Subcutaneous abdominal adipose tissue (tissue), 5 donors: ENCODE results near the gene KRTAP3-3.

Source experiments
- H3K27ac ChIP-seq: one replicate; pipeline ENCODE4 v1.7.0; 2013; ENCODE audit warnings: low read depth, mild to moderate bottlenecking, inconsistent platforms, low read length, moderate library complexity
- H3K27me3 ChIP-seq, 5 donors: one replicate each; pipeline ENCODE4 v1.7.0; 2013; ENCODE audit warnings: low read length in 5 of 5, inconsistent platforms in 1 of 5; ENCODE audit not compliant: control insufficient read depth in 5 of 5, insufficient read depth in 4 of 5
- H3K36me3 ChIP-seq, 5 donors: one replicate each; pipeline ENCODE4 v1.7.0; 2013; ENCODE audit warnings: low read length in 5 of 5; ENCODE audit not compliant: control insufficient read depth in 5 of 5, insufficient read depth in 5 of 5
- H3K4me1 ChIP-seq, 5 donors: one replicate each; pipeline ENCODE4 v1.7.0; 2013; ENCODE audit warnings: low read length in 5 of 5, mild to moderate bottlenecking in 3 of 5, moderate library complexity in 1 of 5; ENCODE audit not compliant: control insufficient read depth in 5 of 5, insufficient read depth in 5 of 5
- H3K4me3 ChIP-seq, 5 donors: one replicate each; pipeline ENCODE4 v1.7.0; 2013; ENCODE audit warnings: low read length in 5 of 5, low read depth in 1 of 5
- H3K9ac ChIP-seq, 5 donors: one replicate each; pipeline ENCODE4 v1.7.0; 2013; ENCODE audit warnings: low read length in 5 of 5, mild to moderate bottlenecking in 4 of 5, moderate library complexity in 3 of 5
- H3K9me3 ChIP-seq, 5 donors: one replicate each; pipeline ENCODE4 v1.7.0; 2013; ENCODE audit warnings: low read length in 5 of 5; ENCODE audit not compliant: control insufficient read depth in 5 of 5
- donor health status: healthy.
- donor health status: healthy.
- donor health status: healthy.
- donor health status: healthy.
- donor health status: healthy.

The KRTAP3-3 gene

DNA sequence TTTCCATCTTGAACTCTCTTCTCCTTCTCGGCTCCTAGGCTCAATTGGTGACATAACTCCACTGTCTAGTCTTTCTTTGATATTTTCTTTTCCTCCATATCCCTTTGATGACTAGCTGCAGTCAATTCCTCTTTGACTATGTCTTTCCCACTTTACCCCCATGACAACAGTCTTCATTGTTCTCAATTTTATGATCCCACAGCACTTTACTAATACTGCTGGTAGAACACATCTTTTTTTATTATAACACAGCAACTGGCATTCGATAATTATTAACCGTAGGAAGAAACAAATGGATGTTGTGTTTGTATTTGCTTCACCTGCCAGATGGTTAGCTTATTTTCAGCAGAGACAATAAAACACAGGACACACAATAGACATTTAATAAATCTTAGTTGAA is 1.3 kb downstream of the KRTAP3-3 start:
- Histone ChIP-seq H3K27ac (no peak overlapping the region), H3K27me3 (peaks cover 0 to 7% (median 4%) of the 10 kb centered on the region in 5 donors)

DNA sequence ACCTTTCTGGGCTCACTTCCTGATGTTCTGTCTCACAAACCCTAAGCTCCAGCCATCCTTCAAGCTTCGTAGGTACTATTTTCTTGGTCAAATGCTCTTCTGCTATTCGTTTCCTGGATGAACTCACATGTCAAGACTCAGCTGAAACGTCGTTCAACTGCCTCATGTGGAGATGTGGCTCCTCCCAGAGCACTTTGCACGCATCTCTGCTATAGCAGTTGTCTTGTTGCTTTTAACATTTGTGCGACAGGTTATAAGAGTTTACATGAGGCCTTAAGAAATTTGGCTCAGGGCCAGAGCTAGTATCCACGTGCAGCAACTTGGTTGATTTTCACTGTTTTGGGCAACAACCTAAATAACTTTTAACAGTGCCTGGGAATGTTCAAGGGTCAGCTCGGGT is 7.0 kb downstream of the KRTAP3-3 start:
- peaks cover 0 to 8% (median 3%) of the 10 kb centered on the region in 5 donors for H3K27me3 ChIP-seq
- H3K36me3 ChIP-seq, result no peaks in the 10 kb centered on the region
- no peak overlapping the region for H3K9ac ChIP-seq
- no peak overlapping the region for H3K4me3 ChIP-seq
- no peak overlapping the region for H3K27ac ChIP-seq
- H3K9me3 ChIP-seq, result peaks cover 0 to 4% (median 2%) of the 10 kb centered on the region in 5 donors
- H3K4me1 ChIP-seq, result no peaks in the 10 kb centered on the region

More for the DNA sequence above, 1.3 kb downstream of the KRTAP3-3 start:
- Histone ChIP-seq H3K9ac (no peak overlapping the region), H3K4me1 (no peaks in the 10 kb centered on the region), H3K36me3 (no peaks in the 10 kb centered on the region), H3K9me3 (peaks cover 0 to 4% (median 2%) of the 10 kb centered on the region in 5 donors), H3K4me3 (no peak overlapping the region)

- Histone ChIP-seq H3K27me3 (peaks cover 0 to 12% (median 3%) of the 10 kb centered on the region in 5 donors), H3K9me3 (no peaks in the 10 kb centered on the region), H3K4me1 (peaks cover 0 to 5% (median 4%) of the 10 kb centered on the region in 5 donors), H3K27ac (no peak within 1 kb of the TSS), H3K36me3 (no peaks in the 10 kb centered on the region), H3K9ac (no peak within 1 kb of the TSS), H3K4me3 (no peak within 1 kb of the TSS)
These were observed 9.7 kb downstream of the KRTAP3-3 start, which contains the start of gene KRT40 for GRCh38 chr17:40984226-40984625. KRT40 (minus strand) TSS chr17:40984326; CDS start chr17:40984273, 53 bp downstream.

DNA sequence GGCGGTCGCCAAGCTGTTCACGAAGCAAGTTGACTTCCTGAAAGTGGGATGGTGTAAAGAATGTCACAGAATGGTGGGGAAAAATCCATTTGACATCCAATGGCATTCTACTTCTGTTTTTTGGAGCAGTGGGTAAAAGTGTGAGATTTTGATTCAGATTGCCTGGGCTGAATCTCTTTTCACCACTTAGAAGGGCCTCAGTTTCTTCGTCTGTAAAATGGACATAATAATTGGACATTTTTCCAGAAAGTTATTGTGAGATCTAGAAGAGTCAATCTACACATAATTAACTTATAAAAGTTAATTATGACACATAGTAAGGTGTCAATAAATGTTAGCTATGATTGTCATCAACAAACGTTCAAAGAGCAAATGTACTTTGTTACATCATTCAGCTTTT is 12.8 kb downstream of the KRTAP3-3 start:
- H3K4me1 ChIP-seq, result peaks cover 0 to 5% (median 4%) of the 10 kb centered on the region in 5 donors
- peaks cover 0 to 12% (median 6%) of the 10 kb centered on the region in 5 donors for H3K27me3 ChIP-seq
- no peak overlapping the region for H3K27ac ChIP-seq
- H3K4me3 ChIP-seq, result no peak overlapping the region
- H3K9ac ChIP-seq, result no peak overlapping the region
- H3K9me3 ChIP-seq, result no peaks in the 10 kb centered on the region
- no peaks in the 10 kb centered on the region for H3K36me3 ChIP-seq

DNA sequence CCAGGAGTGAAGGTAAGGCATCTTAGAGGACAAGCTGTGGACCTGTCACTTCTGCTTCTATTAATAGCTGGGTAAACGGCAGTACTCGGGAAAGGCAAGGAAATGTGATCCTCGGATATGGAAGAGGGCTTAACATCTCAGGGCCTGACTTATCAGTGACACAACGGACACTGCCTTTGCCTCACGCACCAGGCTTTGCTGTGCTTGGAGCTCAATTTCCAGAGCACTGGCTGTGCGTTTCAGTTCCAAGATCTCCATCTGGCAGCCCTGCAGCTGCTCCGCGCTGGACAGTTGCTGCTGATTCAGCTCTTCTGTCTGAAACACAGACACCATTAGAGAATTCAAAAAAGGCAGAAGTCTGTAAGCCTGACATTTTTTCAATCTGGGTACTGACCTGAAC is 13.4 kb downstream of the KRTAP3-3 start:
- H3K9ac ChIP-seq, result no peak overlapping the region
- no peaks in the 10 kb centered on the region for H3K36me3 ChIP-seq
- H3K4me3 ChIP-seq, result no peak overlapping the region
- peaks cover 0 to 12% (median 8%) of the 10 kb centered on the region in 5 donors for H3K27me3 ChIP-seq
- no peak overlapping the region for H3K27ac ChIP-seq
- peaks cover 0 to 5% (median 4%) of the 10 kb centered on the region in 5 donors for H3K4me1 ChIP-seq
- no peaks in the 10 kb centered on the region for H3K9me3 ChIP-seq

- Histone ChIP-seq H3K27ac (no peak overlapping the region), H3K27me3 (peaks cover 0 to 12% (median 8%) of the 10 kb centered on the region in 5 donors), H3K4me1 (peaks cover 0 to 5% (median 4%) of the 10 kb centered on the region in 5 donors), H3K9ac (no peak overlapping the region), H3K9me3 (no peaks in the 10 kb centered on the region), H3K36me3 (no peaks in the 10 kb centered on the region), H3K4me3 (no peak overlapping the region)
These were observed 13.8 kb downstream of the KRTAP3-3 start for GRCh38 chr17:40980117-40980516.

GRCh38 chr17:40978575-40979151 is 15.3 kb downstream of the KRTAP3-3 start:
- H3K27me3 ChIP-seq, result peaks cover 0 to 9% (median 7%) of the 10 kb centered on the region in 5 donors
- no peaks in the 10 kb centered on the region for H3K9me3 ChIP-seq
- no peak overlapping the region for H3K4me3 ChIP-seq
- H3K27ac ChIP-seq, result no peak overlapping the region
- no peak overlapping the region for H3K9ac ChIP-seq
- no peaks in the 10 kb centered on the region for H3K36me3 ChIP-seq
- H3K4me1 ChIP-seq, result peaks cover 0 to 5% (median 4%) of the 10 kb centered on the region in 5 donors

DNA sequence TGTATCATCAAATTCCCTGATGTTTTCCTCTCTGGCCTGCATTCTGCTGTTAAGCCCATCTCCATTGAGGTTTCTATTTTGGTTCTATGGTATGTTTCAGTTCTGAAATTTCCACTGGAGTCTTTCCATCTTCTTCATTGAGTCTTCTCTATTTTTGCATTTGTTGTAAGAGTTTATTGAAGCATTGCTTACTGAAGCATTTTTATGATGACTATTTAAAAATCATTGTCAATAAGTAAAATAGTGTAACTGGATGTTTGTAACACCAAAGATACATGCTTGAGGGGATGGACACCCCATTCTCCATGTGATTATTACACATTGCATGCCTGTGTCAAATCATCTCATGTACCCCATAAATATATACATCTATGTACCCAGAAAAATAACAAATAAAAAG is 18.4 kb downstream of the KRTAP3-3 start:
- peaks cover 0 to 6% (median 0%) of the 10 kb centered on the region in 5 donors for H3K9me3 ChIP-seq
- peaks cover 0 to 4% (median 2%) of the 10 kb centered on the region in 5 donors for H3K4me1 ChIP-seq
- H3K27me3 ChIP-seq, result peaks cover 0 to 8% (median 6%) of the 10 kb centered on the region in 5 donors
- H3K36me3 ChIP-seq, result no peaks in the 10 kb centered on the region
- no peak overlapping the region for H3K9ac ChIP-seq
- H3K4me3 ChIP-seq, result no peak overlapping the region
- H3K27ac ChIP-seq, result no peak overlapping the region

DNA sequence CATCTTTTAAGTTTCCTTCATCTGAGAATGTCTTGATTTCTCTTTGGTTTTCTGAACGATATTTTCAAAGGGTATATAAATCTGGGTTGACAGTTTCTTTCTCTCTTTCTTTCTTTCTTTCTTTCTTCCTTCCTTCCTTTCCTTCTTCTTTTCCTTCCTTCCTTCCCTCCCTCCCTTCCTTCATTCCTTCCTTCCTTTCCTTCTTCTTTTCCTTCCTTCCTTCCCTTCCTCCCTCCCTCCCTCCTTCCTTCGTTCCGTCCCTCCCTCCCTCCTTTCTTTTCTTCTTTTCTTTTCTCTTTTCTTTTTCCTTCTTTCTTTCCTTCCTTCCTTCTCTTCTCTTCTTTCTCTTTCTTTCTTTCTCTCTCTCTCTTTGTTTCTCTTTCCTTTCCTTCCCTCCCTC is 19.6 kb downstream of the KRTAP3-3 start:
- Histone ChIP-seq H3K27ac (no peak overlapping the region), H3K4me3 (no peak overlapping the region), H3K9me3 (peaks cover 0 to 8% (median 0%) of the 10 kb centered on the region in 5 donors), H3K36me3 (no peaks in the 10 kb centered on the region), H3K4me1 (no peaks in the 10 kb centered on the region), H3K27me3 (peaks cover 0 to 8% (median 4%) of the 10 kb centered on the region in 5 donors), H3K9ac (no peak overlapping the region)

DNA sequence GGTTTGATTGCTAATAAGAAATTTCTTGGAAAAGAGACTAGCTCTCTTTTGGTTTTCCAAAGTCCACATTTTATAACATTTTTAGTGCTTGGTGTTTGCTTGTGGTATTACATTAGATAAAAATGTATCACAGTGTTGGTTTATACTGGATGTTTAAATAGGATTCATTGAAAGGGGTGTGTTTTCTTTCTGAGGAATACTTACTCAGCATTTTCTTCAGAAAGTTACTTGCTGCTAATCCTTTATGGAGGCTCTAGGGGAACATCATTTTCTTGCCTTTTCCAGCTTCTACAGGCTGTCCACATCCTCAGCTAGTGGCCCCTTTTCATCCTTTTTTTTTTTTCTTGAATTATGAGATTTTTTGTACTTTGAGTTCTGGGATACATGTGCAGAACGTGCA is 26.4 kb downstream of the KRTAP3-3 start:
- peaks cover 0 to 5% (median 2%) of the 10 kb centered on the region in 5 donors for H3K27me3 ChIP-seq
- H3K9me3 ChIP-seq, result peaks cover 0 to 8% (median 0%) of the 10 kb centered on the region in 5 donors
- no peak overlapping the region for H3K9ac ChIP-seq
- H3K27ac ChIP-seq, result no peak overlapping the region
- no peaks in the 10 kb centered on the region for H3K36me3 ChIP-seq
- H3K4me1 ChIP-seq, result no peaks in the 10 kb centered on the region
- no peak overlapping the region for H3K4me3 ChIP-seq
